Endodermal cell (in vitro differentiated cells): Measurements from ENCODE around the gene ARHGAP26. TPM values are rescaled to one million over a fixed set of nuclear protein-coding genes. Genes with fewer than 3 reads are reported as not detected.

Experiments
- DNase-seq: peaks from one replicate; pipeline ENCODE4 v3.0.0-alpha.2; 2017
- H3K27ac ChIP-seq: 2 replicates; pipeline ENCODE4 v1.5.1; 2013; ENCODE audit warnings: mild to moderate bottlenecking, low read depth, low read length, moderate library complexity
- H3K27me3 ChIP-seq: 2 replicates; pipeline ENCODE4 v1.6.1; 2013; ENCODE audit warnings: mild to moderate bottlenecking, low read length, moderate library complexity; ENCODE audit not compliant: insufficient read depth, control insufficient read depth, poor library complexity, severe bottlenecking
- H3K36me3 ChIP-seq: 2 replicates; pipeline ENCODE4 v1.7.0; 2013; ENCODE audit warnings: mild to moderate bottlenecking, low read length, moderate library complexity; ENCODE audit not compliant: control insufficient read depth, insufficient read depth
- H3K4me1 ChIP-seq: one replicate; pipeline ENCODE4 v1.7.0; 2013; ENCODE audit warnings: low read length; ENCODE audit not compliant: control insufficient read depth, insufficient read depth
- H3K4me3 ChIP-seq: 2 replicates; pipeline ENCODE4 v1.5.1; 2013; ENCODE audit warnings: mild to moderate bottlenecking, low read length, moderate library complexity
- H3K9ac ChIP-seq: 2 replicates; pipeline ENCODE4 v1.6.1; 2013; ENCODE audit warnings: mild to moderate bottlenecking, low read length, moderate library complexity; ENCODE audit not compliant: poor library complexity, severe bottlenecking; ENCODE audit errors: extremely low read depth
- H3K9me3 ChIP-seq: 2 replicates; pipeline ENCODE4 v1.6.1; 2013; ENCODE audit warnings: mild to moderate bottlenecking, low read length, moderate library complexity; ENCODE audit not compliant: control insufficient read depth
- H3K27ac Mint-ChIP-seq: 2 replicates; pipeline ENCODE4 v1.8.0; 2020; ENCODE audit warnings: mixed read lengths
- H3K27me3 Mint-ChIP-seq: 2 replicates; pipeline ENCODE4 v1.8.0; 2021; ENCODE audit warnings: mild to moderate bottlenecking, mixed read lengths; ENCODE audit not compliant: insufficient read depth
- H3K36me3 Mint-ChIP-seq: 2 replicates; pipeline ENCODE4 v1.8.0; 2020; ENCODE audit warnings: low read depth, mixed read lengths
- H3K4me1 Mint-ChIP-seq: 2 replicates; pipeline ENCODE4 v1.8.0; 2020; ENCODE audit warnings: mixed read lengths
- H3K4me3 Mint-ChIP-seq: 2 replicates; pipeline ENCODE4 v1.8.0; 2020; ENCODE audit warnings: mild to moderate bottlenecking, moderate library complexity, mixed read lengths
- H3K9me3 Mint-ChIP-seq: 2 replicates; pipeline ENCODE4 v1.8.0; 2020; ENCODE audit warnings: mild to moderate bottlenecking, mixed read lengths
- WGBS, 2 experiments: methylation state at CpG; one replicate each; pipeline versions ENCODE4 v1.1.5 to v1.1.7; 2013; ENCODE audit warnings: missing lambda C conversion rate in 2 of 2, mixed read lengths in 1 of 2; ENCODE audit not compliant: insufficient coverage in 1 of 2, insufficient read length in 1 of 2; 5-methylcytosine and 5-hydroxymethylcytosine counted together
- total RNA-seq, 2 donors: library from RNA; stranded (reverse); fragmentation: NEBNext Ultra II Directional in 1 of 2; extraction: Animal tissue kit (Norgen Biotek cat#: 25700) in 1 of 2; gene quantifications; 2 replicates in 1 of 2; 3 replicates in 1 of 2; pipeline ENCODE4 v1.2.1, GENCODE V29; 2021
- TF ChIP-seq, protein P1 (sequence below): fragments of 200-600 bp; sonication (generic); conservative IDR thresholded peaks from 2 replicates; pipeline ENCODE4 v1.5.0; 2021; ENCODE audit warnings: antibody characterized with exemption, mild to moderate bottlenecking

ARHGAP26 gene
- total RNA-seq, 2 donors from 2014 or later, result 49.2 to 60.5 TPM

GRCh38 chr5:142886211-142886610 lies 116.0 kb downstream of the ARHGAP26 start:
- no peaks in the 10 kb centered on the region for H3K27me3 ChIP-seq
- no peak for DNase-seq
- Mint-ChIP-seq H3K4me1 (peaks cover 60% of the 10 kb centered on the region), H3K36me3 (peaks cover 8% of the 10 kb centered on the region), H3K9me3 (no peaks in the 10 kb centered on the region), H3K27me3 (no peaks in the 10 kb centered on the region), H3K4me3 (no peak overlapping the region), H3K27ac (no peak overlapping the region)
- WGBS, 2 experiments, result 71% methylated on average over 2 of the region's 2 CpGs; no CpG with 5 or more reads in 1 of the 2 experiments
- TF ChIP-seq, protein P1, sequence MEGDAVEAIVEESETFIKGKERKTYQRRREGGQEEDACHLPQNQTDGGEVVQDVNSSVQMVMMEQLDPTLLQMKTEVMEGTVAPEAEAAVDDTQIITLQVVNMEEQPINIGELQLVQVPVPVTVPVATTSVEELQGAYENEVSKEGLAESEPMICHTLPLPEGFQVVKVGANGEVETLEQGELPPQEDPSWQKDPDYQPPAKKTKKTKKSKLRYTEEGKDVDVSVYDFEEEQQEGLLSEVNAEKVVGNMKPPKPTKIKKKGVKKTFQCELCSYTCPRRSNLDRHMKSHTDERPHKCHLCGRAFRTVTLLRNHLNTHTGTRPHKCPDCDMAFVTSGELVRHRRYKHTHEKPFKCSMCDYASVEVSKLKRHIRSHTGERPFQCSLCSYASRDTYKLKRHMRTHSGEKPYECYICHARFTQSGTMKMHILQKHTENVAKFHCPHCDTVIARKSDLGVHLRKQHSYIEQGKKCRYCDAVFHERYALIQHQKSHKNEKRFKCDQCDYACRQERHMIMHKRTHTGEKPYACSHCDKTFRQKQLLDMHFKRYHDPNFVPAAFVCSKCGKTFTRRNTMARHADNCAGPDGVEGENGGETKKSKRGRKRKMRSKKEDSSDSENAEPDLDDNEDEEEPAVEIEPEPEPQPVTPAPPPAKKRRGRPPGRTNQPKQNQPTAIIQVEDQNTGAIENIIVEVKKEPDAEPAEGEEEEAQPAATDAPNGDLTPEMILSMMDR, result no peak
- no peak overlapping the region for H3K4me3 ChIP-seq
- peaks cover 8% of the 10 kb centered on the region for H3K4me1 ChIP-seq
- no peaks in the 10 kb centered on the region for H3K9me3 ChIP-seq
- H3K27ac ChIP-seq, result no peak overlapping the region
- no peaks in the 10 kb centered on the region for H3K36me3 ChIP-seq
- H3K9ac ChIP-seq, result no peak overlapping the region

GRCh38 chr5:142886956-142887355 lies 116.8 kb downstream of the ARHGAP26 start:
- H3K4me1 Mint-ChIP-seq, result peaks cover 61% of the 10 kb centered on the region
- WGBS, 2 experiments, result 91 to 94% methylated on average over 2 of the region's 2 CpGs

DNA sequence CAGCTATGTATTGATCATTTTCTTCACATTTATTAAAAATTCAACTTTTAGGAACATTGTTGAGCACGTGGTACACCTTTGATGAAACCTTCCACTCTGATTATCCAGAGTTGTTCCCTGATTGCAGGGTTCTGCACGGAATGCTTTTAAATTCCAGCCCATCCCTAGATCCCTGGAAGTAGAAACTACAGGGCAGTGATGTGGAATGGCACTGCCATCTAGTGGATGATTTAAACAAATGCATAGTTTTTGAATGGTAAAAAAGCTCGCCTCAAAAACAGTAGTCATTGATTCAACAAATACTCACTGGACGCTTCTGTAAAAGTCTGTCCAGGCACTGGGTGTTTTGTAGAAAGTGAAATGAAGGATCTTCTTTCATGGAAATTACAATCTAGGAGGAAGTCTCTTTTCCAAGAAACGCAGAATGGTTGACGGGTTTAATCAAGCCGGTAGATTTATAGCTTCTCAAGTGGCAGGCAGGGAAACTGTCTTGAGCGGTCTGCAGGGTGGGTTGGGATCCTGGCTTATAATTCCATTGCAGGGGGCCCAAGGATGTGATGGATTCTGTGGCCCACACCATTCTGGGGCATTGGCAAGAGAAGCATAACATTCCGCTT lies 118.4 kb downstream of the ARHGAP26 start:
- Mint-ChIP-seq H3K9me3 (no peaks in the 10 kb centered on the region), H3K27me3 (no peaks in the 10 kb centered on the region), H3K4me1 (peaks cover 69% of the 10 kb centered on the region), H3K4me3 (no peak overlapping the region), H3K27ac (peak overlapping the region; percentile 60), H3K36me3 (peaks cover 13% of the 10 kb centered on the region)
- H3K9ac ChIP-seq, result no peak overlapping the region
- H3K36me3 ChIP-seq, result no peaks in the 10 kb centered on the region
- peaks cover 15% of the 10 kb centered on the region for H3K4me1 ChIP-seq
- peak; percentile 69 for DNase-seq
- no peak overlapping the region for H3K27ac ChIP-seq
- TF ChIP-seq, protein P1, result peak; percentile 88
- H3K27me3 ChIP-seq, result no peaks in the 10 kb centered on the region
- no peak overlapping the region for H3K4me3 ChIP-seq
- WGBS, 2 experiments, result 64 to 77% methylated on average over 7 to 9 of the region's 9 CpGs
- no peaks in the 10 kb centered on the region for H3K9me3 ChIP-seq

More at GRCh38 chr5:142886956-142887355, 116.8 kb downstream of the ARHGAP26 start:
- no peak for DNase-seq
- TF ChIP-seq, protein P1, result no peak
- Histone ChIP-seq H3K4me1 (peaks cover 8% of the 10 kb centered on the region), H3K9ac (no peak overlapping the region), H3K4me3 (no peak overlapping the region), H3K27me3 (no peaks in the 10 kb centered on the region), H3K27ac (no peak overlapping the region), H3K9me3 (no peaks in the 10 kb centered on the region), H3K36me3 (no peaks in the 10 kb centered on the region)
- Mint-ChIP-seq H3K9me3 (no peaks in the 10 kb centered on the region), H3K36me3 (peaks cover 8% of the 10 kb centered on the region), H3K27ac (no peak overlapping the region), H3K27me3 (no peaks in the 10 kb centered on the region), H3K4me3 (no peak overlapping the region)
